NCI-H1930 (cell line): ENCODE measurements around the gene MRTFA.

ENCODE experiments used
- DNase-seq, 2 experiments: peaks; one replicate each; lab custom pipeline; 2025; lab: John Stamatoyannopoulos, UW

The MRTFA gene

GRCh38 chr22:40491990-40492631, 144.4 kb downstream of the MRTFA start:
- no peak for DNase-seq

DNA sequence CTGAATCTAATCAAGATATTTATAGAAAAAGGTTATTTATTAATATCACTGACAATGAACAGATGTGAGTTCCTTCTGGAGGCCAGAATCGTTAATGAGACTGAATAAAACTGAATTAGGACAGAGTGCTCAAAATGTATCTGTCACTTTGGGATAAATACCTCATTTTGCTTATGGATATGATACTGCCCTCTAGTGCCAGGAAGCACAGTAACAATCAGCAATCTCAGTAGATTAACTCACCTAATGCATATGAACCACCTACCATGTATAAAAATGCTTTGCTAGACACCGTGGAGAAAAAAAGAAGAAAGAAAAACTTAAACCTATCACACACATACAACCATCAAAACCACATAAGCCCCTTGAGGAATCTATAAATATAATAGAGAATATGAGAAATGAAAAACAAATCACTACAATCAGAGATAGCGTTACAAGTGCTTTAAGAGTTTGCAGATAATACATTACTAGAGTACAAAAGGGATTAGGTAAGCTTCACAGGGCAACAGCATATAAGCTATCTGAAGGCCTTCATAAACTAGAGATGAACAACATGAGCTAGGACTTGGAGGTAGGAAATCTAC, 148.8 kb downstream of the MRTFA start:
- no peak for DNase-seq

GRCh38 chr22:40486962-40487602, 149.4 kb downstream of the MRTFA start:
- DNase-seq = no peak

DNA sequence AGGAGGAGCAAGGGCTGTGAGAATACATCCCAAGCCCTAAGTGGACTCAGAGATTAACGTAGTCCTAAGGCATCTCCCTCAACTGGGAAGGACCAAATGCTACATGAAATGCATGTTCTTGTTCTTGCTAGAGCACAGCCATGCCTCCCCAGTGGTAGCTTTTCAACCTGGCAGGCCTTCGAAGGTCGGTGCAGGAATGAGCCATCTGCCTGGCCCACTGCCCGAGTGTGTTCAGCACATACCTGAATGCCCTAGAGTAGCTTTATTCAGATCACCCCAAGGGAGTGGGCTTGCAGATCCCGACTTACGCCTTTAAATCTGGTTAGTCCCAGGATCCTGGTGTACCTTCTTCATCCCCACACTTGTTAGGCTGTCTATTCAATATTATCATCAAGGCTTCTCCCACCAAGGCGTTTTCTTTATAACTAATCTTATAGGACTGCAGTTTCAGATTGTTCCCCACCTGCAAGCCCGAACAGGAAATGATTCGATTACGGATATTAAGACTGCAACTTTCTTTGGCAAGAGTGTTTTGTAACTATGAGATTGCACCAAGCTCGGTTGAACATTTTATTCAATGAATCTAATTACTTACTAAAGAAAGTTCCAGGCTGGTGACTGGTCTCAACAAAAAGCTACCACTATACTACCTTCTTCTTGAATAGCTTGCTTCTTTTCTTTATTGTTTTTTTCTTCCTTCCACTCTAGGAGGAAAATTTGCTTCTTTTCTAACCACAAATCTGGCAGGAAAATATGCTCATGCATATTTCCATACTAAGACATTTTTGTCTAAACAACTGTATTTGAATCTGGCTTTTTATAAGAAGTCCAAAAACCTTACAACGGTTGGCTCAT, 150.5 kb downstream of the MRTFA start:
- DNase-seq = no peak

GRCh38 chr22:40484906-40485669, 151.4 kb downstream of the MRTFA start:
- DNase-seq = no peak

DNA sequence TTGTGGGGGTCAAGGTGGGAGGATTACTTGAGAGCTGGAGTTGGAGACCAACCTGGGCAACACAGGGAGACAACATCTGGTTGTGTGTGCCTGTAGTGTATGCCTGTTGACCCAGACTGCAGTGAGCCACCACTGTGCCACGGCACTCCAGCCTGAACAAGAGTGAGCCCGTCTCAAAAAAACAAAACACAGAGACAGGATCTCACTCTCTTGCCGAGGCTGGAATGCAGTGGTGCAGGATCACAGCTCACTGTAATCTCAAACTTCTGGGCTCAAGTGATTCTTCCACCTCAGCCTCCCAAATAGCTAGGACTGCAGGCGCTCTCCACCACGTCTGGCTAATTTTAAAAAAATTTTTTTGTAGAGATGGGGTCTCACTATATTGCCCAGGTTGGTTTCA, 153.6 kb downstream of the MRTFA start:
- DNase-seq = no peak

DNA sequence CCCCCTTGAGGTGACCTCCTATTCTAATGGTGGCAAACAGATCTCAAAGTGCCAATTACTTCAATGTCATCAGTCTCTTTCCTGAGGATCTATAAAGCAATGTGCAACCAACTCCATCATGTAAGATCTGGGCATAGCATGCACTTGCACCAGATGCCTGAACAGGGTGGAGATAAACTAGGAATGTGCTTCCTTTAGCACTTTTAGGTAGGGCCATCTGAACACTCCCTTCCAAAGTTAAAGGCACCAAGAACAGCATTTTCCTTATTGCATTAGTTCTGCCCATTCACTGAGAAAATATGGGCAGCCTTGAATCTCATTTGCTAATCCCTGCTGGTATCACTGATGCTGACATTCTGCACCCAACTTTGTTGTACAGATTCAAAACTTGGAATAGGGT, 154.1 kb downstream of the MRTFA start:
- no peak for DNase-seq

DNA sequence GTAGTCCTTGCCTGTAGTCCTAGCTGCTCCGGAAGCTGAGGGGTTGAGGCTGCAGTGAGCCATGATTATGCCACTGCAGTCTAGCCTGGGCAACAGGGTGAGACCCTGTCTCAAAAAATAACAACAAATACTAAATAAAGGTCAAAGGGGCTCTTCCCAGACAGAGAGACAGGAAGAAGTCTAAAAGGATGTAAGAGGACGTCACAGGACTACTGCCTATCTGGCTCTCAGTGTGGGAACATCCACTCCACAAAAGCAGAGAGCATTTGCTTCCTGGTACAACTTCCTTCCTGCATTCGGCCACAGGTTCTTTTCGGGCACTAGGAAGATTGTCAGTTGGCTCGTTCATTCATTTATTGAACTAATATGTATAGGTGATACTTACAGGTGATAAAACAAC, 155.5 kb downstream of the MRTFA start:
- DNase-seq = no peak

DNA sequence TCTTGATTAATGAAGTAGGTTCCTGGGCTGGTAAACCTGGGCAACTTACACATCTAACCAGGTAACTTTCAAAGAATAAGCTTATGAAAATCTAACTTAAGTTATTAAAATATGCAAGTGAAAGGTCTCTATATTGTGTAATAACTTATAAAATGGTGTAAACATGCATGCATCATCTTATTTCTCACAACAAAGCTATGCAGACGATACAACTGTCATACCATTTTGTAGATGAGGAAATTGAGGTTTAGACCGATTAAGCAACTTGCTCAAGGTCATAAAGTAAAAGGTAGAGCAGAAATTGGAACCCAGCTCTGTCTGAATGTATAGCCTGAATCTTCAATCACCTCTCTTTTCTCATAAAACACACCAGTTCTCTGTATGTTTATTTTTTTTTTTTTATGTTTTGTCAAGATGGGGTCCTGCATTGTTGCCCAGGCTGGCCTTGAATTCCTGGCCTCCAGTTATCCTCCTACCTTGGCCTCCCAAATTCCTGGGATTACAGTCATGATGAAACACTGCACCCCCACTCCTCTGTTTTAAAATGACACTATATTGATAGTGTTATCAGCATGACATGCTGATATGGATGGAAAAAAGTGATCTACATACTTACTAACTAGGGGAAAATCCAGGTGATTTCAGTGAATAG, 156.5 kb downstream of the MRTFA start:
- no peak for DNase-seq

GRCh38 chr22:40479126-40479800, 157.3 kb downstream of the MRTFA start:
- no peak for DNase-seq

DNA sequence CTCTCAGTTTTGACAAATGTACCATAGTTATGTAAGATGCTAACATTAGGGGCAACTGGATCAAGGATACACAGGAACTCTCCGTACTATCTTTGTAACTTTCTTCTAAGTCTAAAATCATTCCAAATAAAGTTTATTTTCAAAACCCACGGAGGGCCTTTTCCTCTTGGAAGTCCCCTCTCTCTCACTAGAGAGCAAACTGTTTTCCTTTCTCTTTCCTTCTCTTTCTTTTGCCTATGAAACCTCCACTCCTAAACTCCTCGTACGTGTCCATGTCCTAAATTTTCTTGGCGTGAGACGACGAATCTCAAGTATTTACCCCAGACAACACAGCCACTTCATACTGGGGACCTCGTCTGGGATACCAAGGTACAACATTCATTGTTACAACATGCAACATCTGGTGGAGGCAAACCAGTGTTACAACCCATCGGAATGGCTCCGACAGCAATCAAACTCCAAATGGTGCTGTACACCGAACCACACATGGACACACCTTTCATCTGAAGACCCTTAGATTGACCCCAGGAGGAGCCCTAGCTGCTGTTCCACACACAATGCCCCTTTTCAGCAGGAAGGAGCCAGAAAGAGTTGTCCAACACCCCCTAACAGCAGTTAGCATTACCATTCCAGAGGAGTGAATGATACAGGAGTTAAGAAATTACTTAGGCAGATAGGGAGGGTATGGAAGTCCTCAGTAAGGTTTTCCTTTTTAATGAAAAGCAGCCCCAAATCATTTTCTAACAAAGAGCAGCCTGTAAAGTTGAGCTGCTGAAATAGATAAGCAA, 158.0 kb downstream of the MRTFA start:
- DNase-seq = no peak

GRCh38 chr22:40477683-40478337, 158.7 kb downstream of the MRTFA start:
- DNase-seq = no peak

GRCh38 chr22:40476341-40476740, 160.2 kb downstream of the MRTFA start:
- DNase-seq = no peak

DNA sequence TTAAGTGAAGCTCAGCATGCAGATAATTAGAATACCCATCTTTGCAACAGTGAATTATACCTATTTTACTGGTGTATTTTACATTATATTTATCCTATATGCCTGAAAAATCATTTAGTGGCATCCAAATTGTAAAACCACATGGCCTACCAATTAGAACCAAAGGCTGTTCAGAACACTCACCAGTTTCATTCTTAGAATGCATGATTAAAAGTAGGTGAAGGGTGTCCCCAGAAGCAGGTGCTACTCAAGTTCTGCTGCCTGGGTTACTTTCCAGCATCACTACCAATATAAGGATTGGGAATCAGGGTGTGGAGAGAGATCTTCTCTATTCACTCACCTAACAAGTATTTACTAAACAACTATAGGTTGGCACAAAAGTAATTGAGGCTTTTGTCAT, 162.8 kb downstream of the MRTFA start:
- DNase-seq = no peak

DNA sequence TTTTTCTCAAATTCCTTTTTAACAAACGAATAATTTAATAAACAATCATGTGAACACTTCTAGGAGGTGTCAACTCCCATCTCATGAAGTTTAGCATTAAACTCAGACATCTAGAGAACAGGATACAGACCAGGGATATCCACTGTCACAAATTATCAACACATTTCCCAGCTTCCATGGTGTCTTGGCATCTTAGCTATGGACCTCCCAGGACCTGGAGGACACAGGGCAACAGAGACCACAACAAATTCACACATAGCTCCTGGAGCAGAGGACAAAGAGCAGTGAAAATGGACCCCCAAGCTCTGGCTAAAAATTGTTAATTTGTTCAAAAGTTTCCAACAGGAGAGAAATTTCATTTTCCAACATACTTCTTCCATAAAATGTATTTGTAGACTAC, 163.9 kb downstream of the MRTFA start:
- no peak for DNase-seq

GRCh38 chr22:40472051-40472450, 164.5 kb downstream of the MRTFA start:
- DNase-seq = no peak

- no peak for DNase-seq
Observed at GRCh38 chr22:40469181-40469580, 167.3 kb downstream of the MRTFA start.

DNA sequence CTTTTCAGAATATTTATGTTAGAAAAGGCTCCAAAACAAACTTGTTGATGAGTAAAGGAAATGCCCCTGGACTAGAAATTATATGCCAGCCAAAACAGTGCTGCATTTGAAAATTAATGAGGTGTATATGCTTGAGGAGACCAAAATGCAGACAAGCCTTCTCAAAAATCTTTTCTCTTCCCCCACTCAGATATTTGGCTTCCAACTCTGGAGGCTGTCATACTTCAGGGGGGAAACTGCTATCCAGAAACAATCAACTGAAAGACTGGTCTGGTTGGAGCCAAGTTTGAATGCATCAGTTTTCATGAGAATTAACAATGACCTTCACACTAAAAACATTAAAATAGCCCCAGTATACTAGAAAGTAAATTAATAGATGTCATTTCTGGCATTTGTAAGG, 167.9 kb downstream of the MRTFA start:
- DNase-seq = no peak

DNA sequence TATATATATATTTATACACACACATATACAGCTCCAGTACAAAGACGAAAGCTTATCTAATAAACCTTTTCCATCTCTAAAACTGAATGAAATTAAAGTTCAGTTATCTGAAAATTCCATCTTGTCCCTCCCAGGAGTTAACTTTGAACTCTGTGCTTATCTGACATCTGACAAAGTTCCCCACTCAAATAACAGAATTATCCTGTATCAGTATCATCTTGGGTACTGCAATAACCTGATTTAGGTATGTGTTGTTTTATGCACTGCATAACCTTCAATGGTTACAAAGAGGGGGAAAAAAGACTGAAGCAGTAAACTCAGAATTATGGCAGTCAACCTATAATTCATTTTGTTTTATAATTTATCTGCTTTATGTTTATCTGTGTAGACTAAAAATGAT, 169.5 kb downstream of the MRTFA start:
- no peak for DNase-seq

DNA sequence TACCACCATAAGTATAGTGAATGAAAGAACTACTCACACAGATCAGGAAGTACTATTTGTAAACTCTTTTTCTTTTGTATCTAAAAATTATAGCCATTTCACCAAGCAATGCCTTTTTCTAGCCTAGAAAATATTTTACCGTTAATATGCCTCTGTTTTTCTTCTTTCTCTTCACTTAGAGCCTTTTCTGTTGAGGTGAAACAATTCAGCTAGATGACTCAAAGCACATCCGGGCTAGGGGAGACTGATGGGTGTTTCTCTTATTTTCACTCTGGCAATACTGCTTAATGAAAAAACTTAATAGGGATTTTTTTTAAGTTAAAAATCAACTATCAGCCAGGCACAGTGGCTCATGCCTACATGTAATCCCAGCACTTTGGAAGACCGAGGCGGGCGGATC, 172.8 kb downstream of the MRTFA start:
- no peak for DNase-seq
